Spinal cord (tissue), 10 donors: ENCODE data around the gene DNAJC18. TPM values are rescaled to one million over a fixed set of nuclear protein-coding genes. Genes with fewer than 3 reads are reported as not detected.

ENCODE experiments used
- DNase-seq, 6 donors: peaks; one replicate each; pipeline versions ENCODE4 v3.0.0 to v3.0.0-alpha.2; 2013 to 2015; ENCODE audit warnings: low spot score in 6 of 6, low read depth in 4 of 6
- H3K27ac ChIP-seq: one replicate; pipeline ENCODE4 v1.5.1; 2013; ENCODE audit warnings: low read depth, low read length, control low read depth
- H3K27me3 ChIP-seq: one replicate; pipeline ENCODE4 v1.6.1; 2013; ENCODE audit warnings: low read length; ENCODE audit not compliant: control insufficient read depth, insufficient read depth
- H3K36me3 ChIP-seq: one replicate; pipeline ENCODE4 v1.6.1; 2013; ENCODE audit warnings: low read length; ENCODE audit not compliant: control insufficient read depth, insufficient read depth
- H3K4me1 ChIP-seq: one replicate; pipeline ENCODE4 v1.6.1; 2013; ENCODE audit warnings: low read length; ENCODE audit not compliant: control insufficient read depth, insufficient read depth
- H3K4me3 ChIP-seq: one replicate; pipeline ENCODE4 v1.5.1; 2013; ENCODE audit warnings: low read depth, low read length, control low read depth
- H3K9me3 ChIP-seq: one replicate; pipeline ENCODE4 v1.6.1; 2013; ENCODE audit warnings: low read length; ENCODE audit not compliant: control insufficient read depth, insufficient read depth
- WGBS: methylation state at CpG from one replicate; pipeline ENCODE4 v1.1.5; 2013; ENCODE audit warnings: missing lambda C conversion rate; ENCODE audit not compliant: insufficient coverage; 5-methylcytosine and 5-hydroxymethylcytosine counted together
- polyA plus RNA-seq, 2 donors: library from polyadenylated mRNA; unstranded; fragments of 120-200 nt; gene quantifications; one replicate each; pipeline ENCODE4 v1.2.1, GENCODE V29; 2013; ENCODE audit not compliant: insufficient read length in 2 of 2
- total RNA-seq, 2 donors: library from RNA; depleted of rRNA in 1 of 2; stranded (reverse); fragments of 120-200 nt in 1 of 2; fragments of >200 nt in 1 of 2; gene quantifications; one replicate each; pipeline versions ENCODE4 v1.2.3 to v1.2.4, GENCODE V29; 2013 to 2014
- donor health status: healthy.

The DNAJC18 gene
- total and polyA plus RNA-seq, 4 donors, result 26.6 to 49.9 (median 39.9) TPM

- H3K27me3 ChIP-seq, result peaks cover 2% of the 10 kb centered on the region
- H3K36me3 ChIP-seq, result peaks cover 13% of the 10 kb centered on the region
- no peaks in the 10 kb centered on the region for H3K9me3 ChIP-seq
- H3K4me1 ChIP-seq, result peaks cover 5% of the 10 kb centered on the region
- H3K4me3 ChIP-seq, result no peak overlapping the region
- no peak overlapping the region for H3K27ac ChIP-seq
- 93% methylated on average over 8 of the region's 9 CpGs for WGBS
- no peak for DNase-seq
Measured at GRCh38 chr5:139384591-139385051, 54.7 kb downstream of the DNAJC18 start.

- H3K9me3 ChIP-seq, result no peaks in the 10 kb centered on the region
- H3K4me1 ChIP-seq, result peaks cover 5% of the 10 kb centered on the region
- H3K27ac ChIP-seq, result no peak overlapping the region
- peaks cover 2% of the 10 kb centered on the region for H3K27me3 ChIP-seq
- 83% methylated on average over 7 of the region's 7 CpGs for WGBS
- H3K4me3 ChIP-seq, result no peak overlapping the region
- H3K36me3 ChIP-seq, result peaks cover 8% of the 10 kb centered on the region
- DNase-seq, result no peak
Measured at GRCh38 chr5:139383993-139384590, 55.2 kb downstream of the DNAJC18 start.

GRCh38 chr5:139383275-139383992, 55.9 kb downstream of the DNAJC18 start, which contains the start of gene SLC23A1:
Gene SLC23A1 (minus strand): TSS chr5:139383297. CDS start chr5:139383253, 44 bp downstream.
- Histone ChIP-seq H3K36me3 (peaks cover 8% of the 10 kb centered on the region), H3K9me3 (no peaks in the 10 kb centered on the region), H3K27ac (no peak within 1 kb of the TSS), H3K4me3 (no peak within 1 kb of the TSS), H3K27me3 (peaks cover 2% of the 10 kb centered on the region), H3K4me1 (peaks cover 4% of the 10 kb centered on the region)
- DNase-seq, result no peak
- WGBS, result 72% methylated on average over 6 of the region's 10 CpGs

- H3K4me1 ChIP-seq, result no peaks in the 10 kb centered on the region
- DNase-seq, result no peak
- WGBS, result 69% methylated on average over 2 of the region's 3 CpGs
- H3K36me3 ChIP-seq, result peaks cover 14% of the 10 kb centered on the region
- H3K27ac ChIP-seq, result no peak overlapping the region
- H3K9me3 ChIP-seq, result no peaks in the 10 kb centered on the region
- H3K4me3 ChIP-seq, result no peak overlapping the region
- H3K27me3 ChIP-seq, result peaks cover 2% of the 10 kb centered on the region
Measured at GRCh38 chr5:139382807-139383206, 56.5 kb downstream of the DNAJC18 start.

GRCh38 chr5:139381837-139382761, 57.2 kb downstream of the DNAJC18 start:
- Histone ChIP-seq H3K27ac (no peak overlapping the region), H3K27me3 (peaks cover 2% of the 10 kb centered on the region)
- WGBS, result 92% methylated on average over 28 of the region's 28 CpGs

GRCh38 chr5:139379626-139380449, 59.5 kb downstream of the DNAJC18 start:
- no peaks in the 10 kb centered on the region for H3K27me3 ChIP-seq
- H3K36me3 ChIP-seq, result peaks cover 17% of the 10 kb centered on the region
- no peak overlapping the region for H3K4me3 ChIP-seq
- H3K9me3 ChIP-seq, result no peaks in the 10 kb centered on the region
- H3K4me1 ChIP-seq, result no peaks in the 10 kb centered on the region
- no peak overlapping the region for H3K27ac ChIP-seq
- WGBS, result 87% methylated on average over 14 of the region's 15 CpGs
- DNase-seq, result no peak

More at GRCh38 chr5:139381837-139382761, 57.2 kb downstream of the DNAJC18 start:
- Histone ChIP-seq H3K4me3 (no peak overlapping the region), H3K4me1 (no peaks in the 10 kb centered on the region), H3K36me3 (peaks cover 15% of the 10 kb centered on the region), H3K9me3 (no peaks in the 10 kb centered on the region)
- no peak for DNase-seq

GRCh38 chr5:139378941-139379361, 60.4 kb downstream of the DNAJC18 start:
- no peak for DNase-seq
- H3K9me3 ChIP-seq, result no peaks in the 10 kb centered on the region
- 89% methylated on average over 9 of the region's 13 CpGs for WGBS
- H3K4me1 ChIP-seq, result no peaks in the 10 kb centered on the region
- H3K27me3 ChIP-seq, result no peaks in the 10 kb centered on the region
- peaks cover 17% of the 10 kb centered on the region for H3K36me3 ChIP-seq
- H3K4me3 ChIP-seq, result no peak overlapping the region
- no peak overlapping the region for H3K27ac ChIP-seq

GRCh38 chr5:139378101-139378825, 61.1 kb downstream of the DNAJC18 start:
- H3K4me1 ChIP-seq, result peaks cover 4% of the 10 kb centered on the region
- H3K27ac ChIP-seq, result no peak overlapping the region
- H3K4me3 ChIP-seq, result no peak overlapping the region
- no peaks in the 10 kb centered on the region for H3K27me3 ChIP-seq
- peaks cover 22% of the 10 kb centered on the region for H3K36me3 ChIP-seq
- no peaks in the 10 kb centered on the region for H3K9me3 ChIP-seq
- DNase-seq, result no peak
- WGBS, result 47% methylated on average over 47 of the region's 47 CpGs
